Neuronal stem cell (in vitro differentiated cells): ENCODE results near the gene KIFC3.

Experiments used
- DNase-seq: peaks from one replicate; pipeline ENCODE4 v3.0.0-alpha.2; 2013; ENCODE audit warnings: low spot score
- H2AFZ ChIP-seq: one replicate; pipeline ENCODE4 v1.6.1; 2013; ENCODE audit warnings: mild to moderate bottlenecking, low read length, inconsistent platforms
- H2AK5ac ChIP-seq: 2 replicates; pipeline ENCODE4 v1.6.1; 2013; ENCODE audit warnings: low read depth, mild to moderate bottlenecking, inconsistent platforms, low read length, moderate library complexity, mixed read lengths
- H2BK120ac ChIP-seq: 2 replicates; pipeline ENCODE4 v1.6.1; 2013; ENCODE audit warnings: low read depth, mild to moderate bottlenecking, inconsistent platforms, low read length, moderate library complexity, mixed read lengths
- H2BK12ac ChIP-seq: one replicate; pipeline ENCODE4 v1.6.1; 2013; ENCODE audit warnings: low read length, inconsistent platforms
- H2BK15ac ChIP-seq: 2 replicates; pipeline ENCODE4 v1.6.1; 2013; ENCODE audit warnings: mild to moderate bottlenecking, low read length, inconsistent platforms, mixed read lengths
- H2BK5ac ChIP-seq: one replicate; pipeline ENCODE4 v1.6.1; 2013; ENCODE audit warnings: inconsistent platforms, mild to moderate bottlenecking, low read length, moderate library complexity
- H3K14ac ChIP-seq: one replicate; pipeline ENCODE4 v1.6.1; 2013; ENCODE audit warnings: low read length, inconsistent platforms
- H3K18ac ChIP-seq: 2 replicates; pipeline ENCODE4 v1.6.1; 2013; ENCODE audit warnings: low read length, inconsistent platforms
- H3K23ac ChIP-seq: 2 replicates; pipeline ENCODE4 v1.6.1; 2013; ENCODE audit warnings: low read depth, mild to moderate bottlenecking, mixed read lengths, low read length, inconsistent platforms; ENCODE audit not compliant: poor library complexity
- H3K27ac ChIP-seq: replicated peaks from 3 replicates; pipeline ENCODE4 v1.5.1; 2013; ENCODE audit warnings: low read length, inconsistent platforms
- H3K27me3 ChIP-seq, 3 experiments: 2 replicates each; pipeline ENCODE4 v1.6.1; 2013; ENCODE audit warnings: low read length in 3 of 3, mild to moderate bottlenecking in 2 of 3, inconsistent platforms in 1 of 3, low read depth in 1 of 3, mixed read lengths in 1 of 3, moderate library complexity in 1 of 3; ENCODE audit not compliant: control insufficient read depth in 3 of 3, insufficient read depth in 3 of 3
- H3K36me3 ChIP-seq, 2 donors: replicated peaks in 1 of 2; 2 replicates each; pipeline ENCODE4 v1.6.1; 2013; ENCODE audit warnings: low read length in 2 of 2; ENCODE audit not compliant: control insufficient read depth in 2 of 2, insufficient read depth in 2 of 2
- H3K4ac ChIP-seq: 2 replicates; pipeline ENCODE4 v1.6.1; 2013; ENCODE audit warnings: inconsistent platforms, mild to moderate bottlenecking, low read length, moderate library complexity
- H3K4me1 ChIP-seq, 2 donors: 1 replicate in 1 of 2; 2 replicates in 1 of 2; pipeline ENCODE4 v1.6.1; 2013; ENCODE audit warnings: low read length in 2 of 2, low read depth in 1 of 2; ENCODE audit not compliant: control insufficient read depth in 2 of 2, insufficient read depth in 1 of 2
- H3K4me2 ChIP-seq: one replicate; pipeline ENCODE4 v1.6.1; 2013; ENCODE audit warnings: mild to moderate bottlenecking, low read length, inconsistent platforms; ENCODE audit not compliant: insufficient read depth, poor library complexity, severe bottlenecking
- H3K4me3 ChIP-seq, 2 donors: 2 replicates each; pipeline ENCODE4 v1.5.1; 2013; ENCODE audit warnings: low read length in 2 of 2, mild to moderate bottlenecking in 2 of 2, inconsistent platforms in 1 of 2, moderate library complexity in 1 of 2
- H3K79me1 ChIP-seq: one replicate; pipeline ENCODE4 v1.6.1; 2013; ENCODE audit warnings: low read depth, mild to moderate bottlenecking, inconsistent platforms, low read length, moderate library complexity
- H3K9ac ChIP-seq: one replicate; pipeline ENCODE4 v1.6.1; 2013; ENCODE audit warnings: mild to moderate bottlenecking, low read depth, low read length, inconsistent platforms; ENCODE audit not compliant: poor library complexity
- H3K9me3 ChIP-seq, 2 donors: replicated peaks in 1 of 2; 2 replicates each; pipeline versions ENCODE3 to v1.6.1; 2013; ENCODE audit warnings: low read length in 2 of 2, mild to moderate bottlenecking in 2 of 2, inconsistent platforms in 1 of 2, low read depth in 1 of 2, mixed read lengths in 1 of 2, moderate library complexity in 1 of 2; ENCODE audit not compliant: control insufficient read depth in 2 of 2, insufficient read depth in 1 of 2
- H4K8ac ChIP-seq: one replicate; pipeline ENCODE4 v1.6.1; 2013; ENCODE audit warnings: low read depth, mild to moderate bottlenecking, inconsistent platforms, low read length, moderate library complexity
- H4K91ac ChIP-seq: one replicate; pipeline ENCODE4 v1.6.1; 2013; ENCODE audit warnings: low read length, low read depth, mild to moderate bottlenecking, inconsistent platforms; ENCODE audit not compliant: poor library complexity
- WGBS, 2 donors: extraction: QIAGEN DNeasy Blood & Tissue Kit; methylation state at CpG; one replicate each; pipeline ENCODE4 v1.1.7; 2013; ENCODE audit warnings: missing lambda C conversion rate in 2 of 2, mixed read lengths in 1 of 2; ENCODE audit not compliant: insufficient read length in 2 of 2, insufficient replicate concordance in 1 of 2; ENCODE audit errors: extremely low coverage in 2 of 2; 5-methylcytosine and 5-hydroxymethylcytosine counted together

The KIFC3 gene

GRCh38 chr16:57803134-57803990, 1.1 kb upstream of the KIFC3 start:
- Histone ChIP-seq H3K14ac (peak overlapping the region; percentile 95), H3K18ac (peak overlapping the region; percentile 97), H3K4ac (no peak overlapping the region), H2AK5ac (peak overlapping the region; percentile 89), H2BK120ac (peak overlapping the region; percentile 30), H3K4me2 (no peak overlapping the region), H3K27me3 (peaks cover 0 to 29% (median 9%) of the 10 kb centered on the region in 3 experiments), H3K9ac (no peak overlapping the region), H2BK15ac (peak overlapping the region; percentile 93), H3K9me3 (no peaks in the 10 kb centered on the region), H3K4me1 (peaks cover 23 to 27% of the 10 kb centered on the region in 2 donors), H3K36me3 (no peaks in the 10 kb centered on the region), H3K79me1 (no peaks in the 10 kb centered on the region), H2BK5ac (peak overlapping the region; percentile 60), H3K27ac (no peak overlapping the region), H2BK12ac (peak overlapping the region; percentile 98), H3K23ac (peak overlapping the region; percentile 80), H2AFZ (peak overlapping the region; percentile 95), H3K4me3 (no peak overlapping the region), H4K8ac (peak overlapping the region; percentile 84), H4K91ac (peak overlapping the region; percentile 87)
- no peak for DNase-seq
- WGBS, 2 donors = no CpG with 5 or more reads among the region's 16 CpGs

- no peak overlapping the region for H3K4ac ChIP-seq
- H2BK5ac ChIP-seq = no peak overlapping the region
- H2AK5ac ChIP-seq = no peak overlapping the region
- no peaks in the 10 kb centered on the region for H3K9me3 ChIP-seq
- DNase-seq = no peak
- H3K4me3 ChIP-seq = peak overlapping the region; percentile 59 to 80
- peak overlapping the region; percentile 95 for H2AFZ ChIP-seq
- peak overlapping the region; percentile 50 for H2BK15ac ChIP-seq
- WGBS, 2 donors = no CpG with 5 or more reads among the region's 45 CpGs
- H2BK120ac ChIP-seq = peak overlapping the region; percentile 62
- peaks cover 0 to 44% (median 7%) of the 10 kb centered on the region in 3 experiments for H3K27me3 ChIP-seq
- H3K4me1 ChIP-seq = peaks cover 25 to 32% of the 10 kb centered on the region in 2 donors
- peak overlapping the region; percentile 92 for H3K18ac ChIP-seq
- peak overlapping the region; percentile 80 for H3K23ac ChIP-seq
- H3K79me1 ChIP-seq = no peaks in the 10 kb centered on the region
- no peak overlapping the region for H3K27ac ChIP-seq
- no peaks in the 10 kb centered on the region for H3K36me3 ChIP-seq
- no peak overlapping the region for H4K8ac ChIP-seq
- peak overlapping the region; percentile 95 for H3K4me2 ChIP-seq
- H3K14ac ChIP-seq = no peak overlapping the region
- H3K9ac ChIP-seq = peak overlapping the region; percentile 38
- no peak overlapping the region for H2BK12ac ChIP-seq
- no peak overlapping the region for H4K91ac ChIP-seq
Measured at GRCh38 chr16:57801809-57802340, 416 bp downstream of the KIFC3 start.

- no peak overlapping the region for H2BK120ac ChIP-seq
- no peak overlapping the region for H2BK12ac ChIP-seq
- H3K18ac ChIP-seq = peak overlapping the region; percentile 1
- no peaks in the 10 kb centered on the region for H3K36me3 ChIP-seq
- DNase-seq = no peak
- peak overlapping the region; percentile 50 for H2BK15ac ChIP-seq
- no peak overlapping the region for H3K27ac ChIP-seq
- H2AFZ ChIP-seq = peak overlapping the region; percentile 95
- peaks cover 0 to 45% (median 4%) of the 10 kb centered on the region in 3 experiments for H3K27me3 ChIP-seq
- H3K9ac ChIP-seq = peak overlapping the region; percentile 33
- peak overlapping the region; percentile 29 for H3K23ac ChIP-seq
- peak overlapping the region; percentile 95 for H3K4me2 ChIP-seq
- H2AK5ac ChIP-seq = no peak overlapping the region
- no peak overlapping the region for H3K4ac ChIP-seq
- WGBS, 2 donors = no CpG with 5 or more reads among the region's 5 CpGs
- no peak overlapping the region for H4K91ac ChIP-seq
- peak overlapping the region; percentile 4 to 59 for H3K4me3 ChIP-seq
- H3K4me1 ChIP-seq = peaks cover 25 to 32% of the 10 kb centered on the region in 2 donors
- H4K8ac ChIP-seq = no peak overlapping the region
- H3K79me1 ChIP-seq = no peaks in the 10 kb centered on the region
- H3K14ac ChIP-seq = peak overlapping the region; percentile 25
- no peak overlapping the region for H2BK5ac ChIP-seq
- H3K9me3 ChIP-seq = no peaks in the 10 kb centered on the region
Measured at GRCh38 chr16:57801098-57801808, 1.0 kb downstream of the KIFC3 start.
